ENCODE results near the gene GLIS2.
A peak's percentile ranks its signal among the peaks of the same experiment; 100 is the strongest.

Gene GLIS2

GRCh38 chr16:4283441-4283840 is 32.4 kb upstream of the GLIS2 start:
- POLR2A ChIA-PET, result interaction anchor here (0.8 to 1.2 kb wide), 2 partner anchors 10 to 30 kb away, joined by 3 to 7 read pairs; partner anchors contain the start of gene TFAP4
- no peak overlapping the region for H3K27ac ChIP-seq (ENCODE audit: extremely low read depth, low read depth, low read length)
- H3K4me1 ChIP-seq (ENCODE audit: control insufficient read depth, insufficient read depth, low read length), result no peaks in the 10 kb centered on the region
- CTCF ChIA-PET, result interaction anchor here (0.6 to 1.6 kb wide), 5 partner anchors 10 to 119 kb away, joined by 4 to 7 read pairs (median 6); no protein-coding TSS in a partner anchor
- no peaks in the 10 kb centered on the region for H3K36me3 ChIP-seq (ENCODE audit: control insufficient read depth in 2 of 2, insufficient read depth in 1 of 2, low read length in 2 of 2)
- H3K4me3 ChIP-seq (ENCODE audit: low read depth, low read length), result no peak overlapping the region
- H3K9me3 ChIP-seq (ENCODE audit: control insufficient read depth, insufficient read depth, low read depth, low read length), result no peaks in the 10 kb centered on the region
- TF ChIP-seq ZNF843 (tag by site-specific recombination; IDR thresholded peaks at IDR 0.05), result no peak
- 0 out of 2 replicates have a peak, but pooled peaks have one; percentile 7 for TF ChIP-seq YY2 (tag by site-specific recombination; IDR thresholded peaks at IDR 0.05)

GRCh38 chr16:4283939-4284338 is 31.9 kb upstream of the GLIS2 start:
- no peak overlapping the region for H3K27ac ChIP-seq (ENCODE audit: extremely low read depth, low read depth, low read length)
- H3K36me3 ChIP-seq (ENCODE audit: control insufficient read depth in 2 of 2, insufficient read depth in 1 of 2, low read length in 2 of 2), result no peaks in the 10 kb centered on the region
- POLR2A ChIA-PET, result interaction anchor here (0.8 to 1.2 kb wide), 2 partner anchors 11 to 30 kb away, joined by 3 to 7 read pairs; partner anchors contain the start of gene TFAP4
- no peaks in the 10 kb centered on the region for H3K4me1 ChIP-seq (ENCODE audit: control insufficient read depth, insufficient read depth, low read length)
- no peaks in the 10 kb centered on the region for H3K9me3 ChIP-seq (ENCODE audit: control insufficient read depth, insufficient read depth, low read depth, low read length)
- CTCF ChIA-PET, result interaction anchor here (0.6 to 1.6 kb wide), 5 partner anchors 10 to 118 kb away, joined by 4 to 7 read pairs (median 6); no protein-coding TSS in a partner anchor
- no peak overlapping the region for H3K4me3 ChIP-seq (ENCODE audit: low read depth, low read length)
- TF ChIP-seq ZBTB21 (tag by site-specific recombination; IDR thresholded peaks at IDR 0.05) (no peak), MYNN (tag by site-specific recombination; IDR thresholded peaks at IDR 0.05; ENCODE audit: borderline replicate concordance) (no peak), ZNF623 (tag by site-specific recombination; IDR thresholded peaks at IDR 0.05) (no peak), ZNF704 (tag by site-specific recombination; IDR thresholded peaks at IDR 0.05) (no peak), ZEB2 (tag by site-specific recombination; IDR thresholded peaks at IDR 0.05) (0 out of 2 replicates have a peak, but pooled peaks have one; percentile 31), ZNF341 (tag by site-specific recombination; IDR thresholded peaks at IDR 0.05; ENCODE audit: low read depth) (no peak), ZNF366 (tag by site-specific recombination; conservative IDR thresholded peaks at IDR 0.05) (peak; percentile 57), ZNF548 (tag by site-specific recombination; IDR thresholded peaks at IDR 0.05) (no peak), ZNF660 (tag by site-specific recombination; IDR thresholded peaks at IDR 0.05) (0 out of 2 replicates have a peak, but pooled peaks have one; percentile 34), ZNF549 (tag by site-specific recombination; IDR thresholded peaks at IDR 0.05) (no peak), GLIS1 (tag by site-specific recombination; IDR thresholded peaks at IDR 0.05) (peak; percentile 95), INSM2 (tag by site-specific recombination; IDR thresholded peaks at IDR 0.05) (peak; percentile 70), ZNF184 (tag by site-specific recombination; IDR thresholded peaks at IDR 0.05) (no peak), ZFP41 (tag by site-specific recombination; IDR thresholded peaks at IDR 0.05; ENCODE audit: borderline replicate concordance) (no peak), SCRT1 (tag by site-specific recombination; IDR thresholded peaks at IDR 0.05; ENCODE audit: borderline replicate concordance) (no peak), ZNF175 (tag by site-specific recombination; IDR thresholded peaks at IDR 0.05) (no peak), ZNF629 (tag by site-specific recombination; IDR thresholded peaks at IDR 0.05) (0 out of 2 replicates have a peak, but pooled peaks have one; percentile 28), ZNF394 (tag by site-specific recombination; IDR thresholded peaks at IDR 0.05; ENCODE audit: borderline replicate concordance) (no peak), KLF7 (tag by site-specific recombination; IDR thresholded peaks at IDR 0.05; ENCODE audit: borderline replicate concordance) (no peak), PRDM1 (tag by site-specific recombination; IDR thresholded peaks at IDR 0.05) (peak; percentile 68; the same call in 1 of the 2 replicates), ZNF18 (tag by site-specific recombination; IDR thresholded peaks at IDR 0.05) (0 out of 2 replicates have a peak, but pooled peaks have one; percentile 60), OSR2 (tag by site-specific recombination; IDR thresholded peaks at IDR 0.05) (no peak), ZNF571 (tag by site-specific recombination; IDR thresholded peaks at IDR 0.05) (no peak), ZNF580 (tag by site-specific recombination; IDR thresholded peaks at IDR 0.05) (no peak)
- TF ChIP-seq, protein P1, sequence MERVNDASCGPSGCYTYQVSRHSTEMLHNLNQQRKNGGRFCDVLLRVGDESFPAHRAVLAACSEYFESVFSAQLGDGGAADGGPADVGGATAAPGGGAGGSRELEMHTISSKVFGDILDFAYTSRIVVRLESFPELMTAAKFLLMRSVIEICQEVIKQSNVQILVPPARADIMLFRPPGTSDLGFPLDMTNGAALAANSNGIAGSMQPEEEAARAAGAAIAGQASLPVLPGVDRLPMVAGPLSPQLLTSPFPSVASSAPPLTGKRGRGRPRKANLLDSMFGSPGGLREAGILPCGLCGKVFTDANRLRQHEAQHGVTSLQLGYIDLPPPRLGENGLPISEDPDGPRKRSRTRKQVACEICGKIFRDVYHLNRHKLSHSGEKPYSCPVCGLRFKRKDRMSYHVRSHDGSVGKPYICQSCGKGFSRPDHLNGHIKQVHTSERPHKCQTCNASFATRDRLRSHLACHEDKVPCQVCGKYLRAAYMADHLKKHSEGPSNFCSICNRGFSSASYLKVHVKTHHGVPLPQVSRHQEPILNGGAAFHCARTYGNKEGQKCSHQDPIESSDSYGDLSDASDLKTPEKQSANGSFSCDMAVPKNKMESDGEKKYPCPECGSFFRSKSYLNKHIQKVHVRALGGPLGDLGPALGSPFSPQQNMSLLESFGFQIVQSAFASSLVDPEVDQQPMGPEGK (tag by site-specific recombination; IDR thresholded peaks at IDR 0.05), result peak; percentile 36; the same call in 1 of the 2 replicates
